HTR-8/SVneo (cell line): ENCODE results near the gene HMCN2.

Experiments
- DNase-seq: peaks from one replicate; pipeline ENCODE4 v3.0.0; 2011; ENCODE audit warnings: low spot score, mixed read lengths; ENCODE audit not compliant: insufficient read length
- FAIRE-seq: peaks from 2 replicates; lab custom pipeline; 2011; peaks lifted over from hg19 to GRCh38; lab: Jason Lieb, UNC

Gene HMCN2

DNA sequence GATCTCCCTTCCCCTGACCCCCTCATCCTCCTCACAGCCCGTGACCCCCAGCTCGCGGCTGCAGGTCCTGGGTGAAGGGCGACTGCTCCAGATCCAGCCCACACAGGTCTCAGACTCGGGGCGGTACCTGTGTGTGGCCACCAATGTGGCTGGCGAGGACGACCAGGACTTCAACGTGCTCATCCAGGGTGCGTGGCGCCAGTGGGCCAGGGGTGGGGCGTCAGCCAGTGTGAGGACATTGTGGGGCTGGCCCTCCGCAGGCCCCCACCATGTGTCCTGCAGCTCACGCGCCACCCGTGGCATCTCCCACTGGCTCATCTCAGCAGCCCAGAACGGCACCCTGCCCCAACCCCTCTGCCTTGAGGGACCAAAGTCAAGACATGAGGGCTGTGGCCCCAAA, 112.1 kb downstream of the HMCN2 start:
- FAIRE-seq (no peak), DNase-seq (no peak)

DNA sequence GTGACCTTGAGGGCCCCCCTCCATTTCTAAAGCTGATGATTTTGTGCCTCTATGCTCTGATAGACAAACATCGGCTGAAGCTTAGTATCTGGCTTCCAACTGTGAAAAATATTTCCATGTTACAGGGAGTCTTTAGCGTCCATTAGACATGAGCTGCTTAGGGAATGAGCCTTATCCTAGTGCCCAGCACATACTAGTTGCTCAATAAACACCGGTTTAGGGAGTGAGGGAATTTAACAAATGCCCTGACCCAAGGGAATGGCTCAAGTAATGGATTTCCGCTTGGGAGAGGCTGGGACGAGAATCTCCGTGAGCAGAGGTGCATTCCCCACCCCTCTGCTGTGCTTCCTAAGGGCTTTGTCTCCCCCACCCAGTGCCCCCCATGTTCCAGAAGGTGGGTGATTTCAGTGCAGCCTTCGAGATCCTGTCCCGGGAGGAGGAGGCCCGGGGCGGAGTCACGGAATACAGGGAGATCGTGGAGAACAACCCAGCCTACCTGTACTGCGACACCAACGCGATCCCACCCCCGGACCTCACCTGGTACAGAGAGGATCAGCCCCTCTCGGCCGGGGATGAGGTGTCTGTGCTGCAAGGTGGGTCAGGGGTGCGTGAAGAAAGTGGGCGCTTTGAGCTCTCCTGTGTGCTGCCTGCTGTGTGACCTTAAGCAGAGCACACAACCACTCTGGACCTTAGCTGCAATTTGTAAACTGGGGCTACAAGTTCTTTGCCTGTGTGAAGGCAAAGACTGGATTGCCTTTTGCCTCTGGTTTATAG, 113.5 kb downstream of the HMCN2 start:
- DNase-seq (no peak), FAIRE-seq (no peak)

DNA sequence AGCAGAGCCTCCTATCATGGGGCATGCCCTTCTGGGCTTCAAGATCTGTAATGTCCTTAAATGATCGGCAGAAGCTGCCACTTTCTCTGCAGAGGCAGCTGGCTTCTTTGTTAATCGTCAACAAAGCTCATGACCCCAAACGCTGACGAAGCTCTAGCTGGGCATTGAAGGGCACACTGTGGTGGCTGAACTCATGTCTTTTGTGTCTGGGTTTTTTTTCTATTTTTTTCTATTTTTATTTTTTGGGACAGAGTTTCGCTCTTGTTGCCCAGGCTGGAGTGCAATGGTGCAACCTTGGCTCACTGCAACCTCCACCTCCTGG, 114.0 kb downstream of the HMCN2 start:
- FAIRE-seq (no peak), DNase-seq (no peak)

DNA sequence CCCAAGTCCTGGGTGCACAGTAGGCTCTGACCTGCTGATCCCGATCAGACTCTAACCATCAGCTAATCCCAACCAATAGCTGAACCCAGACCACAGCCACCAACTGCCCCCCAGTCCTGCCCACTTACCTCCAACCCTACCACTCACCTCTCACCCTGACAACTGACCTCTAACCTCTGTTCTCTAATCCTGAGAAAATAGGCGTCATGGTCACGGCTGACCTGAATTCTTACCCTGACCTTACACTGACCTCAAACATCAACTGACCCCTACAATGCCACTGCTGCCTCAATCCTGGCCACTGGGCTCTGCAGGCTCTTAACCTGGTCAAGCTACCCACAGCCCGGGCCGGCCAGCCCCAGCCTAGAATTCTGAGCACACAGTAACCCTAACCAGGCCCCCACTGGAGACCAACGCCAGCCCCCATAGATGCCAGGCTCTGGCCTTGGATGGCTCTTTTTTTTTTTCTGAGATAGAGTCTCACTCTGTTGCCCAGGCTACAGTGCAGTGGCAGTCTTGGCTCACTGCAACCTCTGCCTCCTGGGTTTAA, 115.4 kb downstream of the HMCN2 start:
- FAIRE-seq = no peak
- no peak for DNase-seq

DNA sequence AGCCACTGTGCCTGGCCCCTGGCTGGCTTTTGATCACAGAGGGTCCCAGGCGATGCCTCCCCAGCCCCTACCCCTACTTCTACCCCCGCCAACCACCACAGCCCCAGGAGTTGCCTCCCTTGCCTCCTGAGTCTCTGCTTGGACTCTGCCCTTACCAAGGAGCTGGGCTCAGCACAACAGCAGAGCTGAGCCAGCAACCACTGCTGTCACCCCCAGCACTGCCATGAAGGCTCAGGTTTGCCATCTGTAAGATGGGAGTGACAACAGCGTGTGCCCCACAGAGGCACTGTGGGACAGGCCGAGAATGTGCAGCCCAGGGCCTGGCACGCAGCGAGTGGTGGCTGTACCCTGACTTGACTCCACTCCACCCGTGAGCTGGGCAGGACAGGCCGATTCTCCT, 116.1 kb downstream of the HMCN2 start:
- DNase-seq (no peak), FAIRE-seq (no peak)

DNA sequence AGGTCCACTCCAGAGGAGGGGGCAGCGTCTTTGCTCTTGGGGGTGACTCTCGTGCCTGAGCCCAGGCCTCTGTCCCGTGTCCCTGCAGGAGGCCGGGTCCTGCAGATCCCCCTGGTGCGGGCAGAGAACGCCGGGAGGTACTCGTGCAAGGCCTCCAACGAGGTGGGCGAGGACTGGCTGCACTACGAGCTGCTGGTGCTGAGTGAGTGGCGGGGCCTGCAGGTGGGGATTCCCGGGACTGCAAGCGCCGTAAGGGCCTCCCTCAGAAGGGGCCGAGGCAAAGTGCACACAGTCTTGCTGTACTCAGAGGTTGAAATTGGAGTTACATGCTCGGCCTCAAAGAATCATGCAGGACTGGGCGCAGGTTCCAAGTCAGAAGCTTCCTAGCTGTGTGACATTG, 116.5 kb downstream of the HMCN2 start:
- FAIRE-seq (no peak), DNase-seq (no peak)

DNA sequence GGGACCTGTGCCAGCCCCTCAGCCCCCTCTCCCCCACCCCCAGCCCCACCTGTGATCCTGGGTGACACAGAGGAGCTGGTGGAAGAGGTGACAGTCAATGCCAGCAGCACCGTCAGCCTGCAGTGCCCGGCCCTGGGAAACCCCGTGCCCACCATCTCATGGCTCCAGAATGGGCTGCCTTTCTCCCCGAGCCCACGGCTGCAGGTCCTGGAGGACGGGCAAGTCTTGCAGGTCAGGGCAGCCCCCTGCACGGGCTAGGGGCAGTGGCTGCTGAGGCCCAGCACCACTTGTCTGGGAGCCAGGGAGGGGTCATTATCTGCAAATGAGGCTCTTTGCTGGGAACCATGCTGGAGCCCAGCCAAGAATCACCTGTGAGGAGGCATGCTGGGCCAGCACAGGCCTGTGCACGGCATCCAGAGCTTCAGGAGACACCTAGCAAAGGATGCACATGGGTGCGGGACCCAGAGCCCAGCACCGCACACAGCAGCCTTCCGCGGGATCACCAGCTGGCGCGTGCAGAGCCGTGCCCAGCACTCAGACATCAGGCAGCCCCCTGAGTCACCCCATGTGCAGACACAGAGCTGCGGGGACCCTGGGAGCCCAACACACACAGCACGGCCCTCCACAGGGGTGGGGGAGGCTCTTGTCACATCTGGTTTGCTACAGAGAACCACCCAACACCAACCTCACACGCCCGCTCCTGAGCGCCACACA, 117.2 kb downstream of the HMCN2 start:
- FAIRE-seq (no peak), DNase-seq (no peak)

DNA sequence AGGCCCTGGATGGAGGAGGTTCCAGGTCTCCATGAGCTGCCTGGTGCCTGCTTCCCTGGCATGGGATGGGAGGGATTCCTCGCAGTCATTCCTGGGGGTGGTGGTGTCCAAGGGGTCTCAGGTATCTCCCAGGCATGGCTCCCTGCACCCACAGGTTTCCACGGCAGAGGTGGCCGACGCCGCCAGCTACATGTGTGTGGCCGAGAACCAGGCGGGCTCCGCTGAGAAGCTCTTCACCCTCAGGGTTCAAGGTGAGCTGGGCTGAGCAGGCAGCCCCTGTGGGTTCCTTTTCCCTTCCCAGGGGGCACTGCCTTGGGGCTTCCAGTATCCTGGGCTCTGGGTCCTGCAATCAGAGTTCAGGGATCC, 117.8 kb downstream of the HMCN2 start:
- FAIRE-seq (no peak), DNase-seq (no peak)

DNA sequence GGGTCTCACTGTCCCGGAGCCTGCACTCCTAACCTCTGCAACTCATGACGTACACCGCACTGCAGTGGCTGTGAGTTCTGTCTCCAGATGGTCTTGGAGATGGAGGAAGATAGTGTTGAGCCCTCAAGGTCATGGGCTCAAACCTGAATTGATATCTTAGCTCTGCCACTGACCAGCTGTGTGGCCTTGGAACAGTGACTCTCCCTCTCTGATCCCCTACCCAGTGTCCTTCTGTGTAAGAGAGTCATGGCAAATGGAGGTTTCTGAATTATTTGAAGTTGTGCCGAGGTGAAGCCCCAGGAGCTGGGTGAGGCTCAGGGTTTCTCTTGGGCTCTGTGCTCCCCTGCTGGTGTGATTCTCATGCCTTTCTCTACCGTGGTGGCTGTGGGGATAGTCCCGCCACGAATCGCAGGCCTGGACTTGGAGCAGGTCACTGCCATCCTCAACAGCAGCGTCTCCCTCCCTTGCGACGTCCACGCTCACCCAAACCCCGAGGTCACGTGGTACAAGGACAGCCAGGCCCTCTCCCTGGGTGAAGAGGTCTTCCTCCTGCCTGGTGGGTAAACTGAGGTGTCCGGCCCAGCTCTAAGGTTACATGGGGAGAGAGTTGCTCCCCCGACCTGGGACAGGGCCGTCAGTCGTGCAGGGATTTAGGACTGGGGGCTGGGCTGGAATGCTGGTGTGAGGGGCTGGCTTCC, 118.6 kb downstream of the HMCN2 start:
- FAIRE-seq = no peak
- no peak for DNase-seq

DNA sequence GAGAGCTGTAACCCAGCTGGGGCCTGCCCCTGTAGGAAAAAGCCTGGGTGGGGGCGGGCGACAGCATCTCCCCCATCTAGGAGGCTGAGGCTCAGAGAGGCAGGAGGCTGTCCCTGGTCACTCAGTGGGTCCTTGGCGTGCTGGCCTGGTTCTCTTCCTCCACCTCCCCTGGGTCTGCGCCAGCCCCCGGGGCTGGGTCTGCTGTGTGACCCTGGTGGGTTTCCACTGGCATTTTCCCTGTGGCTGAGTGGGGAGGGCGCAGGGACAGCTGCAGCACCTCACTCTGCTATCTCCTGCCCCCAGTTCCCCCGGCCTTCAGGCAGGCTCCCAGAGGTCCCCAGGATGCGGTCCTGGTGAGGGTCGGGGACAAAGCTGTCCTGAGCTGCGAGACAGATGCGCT, 119.7 kb downstream of the HMCN2 start:
- FAIRE-seq = no peak

DNA sequence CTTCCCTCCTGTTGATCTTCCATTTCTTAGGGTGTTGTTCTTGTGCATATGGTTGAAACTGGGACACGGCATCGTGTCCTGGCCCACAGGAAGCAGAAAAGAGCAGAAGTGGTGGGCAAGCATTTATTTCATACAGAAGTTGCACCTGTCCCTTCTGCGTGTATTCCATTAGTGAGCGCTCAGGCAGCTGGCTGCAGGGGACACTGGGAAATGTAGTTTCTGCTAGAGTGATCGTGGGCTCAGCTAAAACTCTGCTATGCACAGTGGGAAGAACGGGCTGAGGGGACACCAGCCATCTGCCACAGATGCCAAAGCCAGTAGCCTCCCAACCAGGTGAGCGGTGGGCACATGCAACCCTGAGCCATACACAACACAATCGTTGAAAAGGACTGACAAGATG, 121.8 kb downstream of the HMCN2 start:
- no peak for DNase-seq
- FAIRE-seq = no peak

More for the DNA sequence above, 119.7 kb downstream of the HMCN2 start:
- DNase-seq = no peak

DNA sequence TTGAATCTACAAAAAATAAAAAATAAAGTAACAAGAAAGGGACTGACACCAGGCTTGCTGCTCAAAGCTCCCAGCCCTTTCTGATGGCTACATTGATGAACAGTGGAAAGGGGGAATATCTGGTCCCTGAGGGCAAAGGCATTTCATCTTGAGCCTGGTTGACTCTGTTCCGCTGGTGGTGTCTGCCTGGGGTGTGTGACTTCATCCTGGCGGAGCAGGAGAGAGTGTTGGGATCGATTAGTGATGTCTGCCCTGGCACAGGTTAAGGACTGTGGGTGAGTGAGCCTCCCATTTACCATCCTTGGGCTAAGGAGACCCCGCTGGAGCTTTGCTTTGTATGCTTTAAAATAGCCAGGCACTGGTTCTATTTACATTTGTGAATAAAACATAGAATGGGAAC, 122.3 kb downstream of the HMCN2 start:
- DNase-seq = no peak

DNA sequence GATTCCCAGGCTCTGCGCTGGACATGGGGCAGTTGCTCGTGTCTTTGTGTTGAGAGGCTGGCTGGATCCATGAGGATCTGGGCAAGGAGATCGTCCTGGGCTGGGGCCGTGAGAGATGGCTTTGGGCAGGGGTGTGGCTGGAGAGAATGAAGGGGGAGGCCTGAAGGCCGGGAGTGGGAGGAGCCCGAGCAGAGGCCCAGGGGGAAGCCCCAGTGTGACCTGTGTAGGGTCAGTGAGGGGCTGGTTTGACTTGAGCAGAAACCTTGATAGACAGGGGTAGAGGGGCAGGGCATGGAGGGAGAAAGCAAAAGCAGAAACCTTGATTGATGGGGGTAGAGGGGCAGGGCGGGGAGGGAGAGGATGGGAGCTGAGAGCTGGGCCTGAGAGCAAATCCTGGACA, 124.8 kb downstream of the HMCN2 start:
- DNase-seq (no peak), FAIRE-seq (no peak)

More for the DNA sequence above, 122.3 kb downstream of the HMCN2 start:
- FAIRE-seq = no peak

DNA sequence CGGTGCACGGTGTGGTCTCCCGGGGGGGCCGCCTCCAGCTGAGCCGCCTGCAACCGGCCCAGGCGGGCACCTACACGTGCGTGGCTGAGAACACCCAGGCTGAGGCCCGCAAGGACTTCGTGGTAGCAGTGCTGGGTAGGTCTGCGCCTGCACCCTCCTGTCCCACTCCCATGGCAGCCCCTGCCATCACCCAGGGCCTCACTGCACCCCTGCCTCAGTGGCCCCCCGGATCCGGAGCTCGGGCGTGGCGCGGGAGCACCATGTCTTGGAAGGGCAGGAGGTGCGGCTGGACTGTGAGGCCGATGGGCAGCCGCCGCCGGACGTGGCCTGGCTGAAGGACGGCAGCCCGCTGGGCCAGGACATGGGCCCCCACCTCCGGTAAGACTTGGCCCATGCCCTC, 125.4 kb downstream of the HMCN2 start:
- FAIRE-seq = no peak

DNA sequence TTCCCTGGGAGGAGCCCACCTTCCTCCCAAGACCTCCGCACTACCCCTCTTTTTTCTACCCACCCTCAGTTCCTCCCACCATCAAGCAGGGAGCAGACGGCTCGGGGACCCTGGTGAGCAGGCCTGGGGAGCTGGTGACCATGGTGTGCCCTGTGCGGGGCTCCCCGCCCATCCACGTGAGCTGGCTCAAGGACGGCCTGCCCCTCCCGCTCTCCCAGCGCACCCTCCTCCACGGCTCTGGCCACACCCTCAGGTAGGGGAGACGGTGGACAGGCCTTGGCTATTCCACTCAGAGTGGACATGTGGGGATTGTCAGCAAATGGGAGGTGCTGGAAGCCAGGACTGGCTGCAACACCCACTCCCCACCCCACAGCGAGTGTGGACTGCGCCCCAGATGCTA, 126.3 kb downstream of the HMCN2 start:
- no peak for FAIRE-seq
- no peak for DNase-seq

More for the DNA sequence above, 125.4 kb downstream of the HMCN2 start:
- no peak for DNase-seq

DNA sequence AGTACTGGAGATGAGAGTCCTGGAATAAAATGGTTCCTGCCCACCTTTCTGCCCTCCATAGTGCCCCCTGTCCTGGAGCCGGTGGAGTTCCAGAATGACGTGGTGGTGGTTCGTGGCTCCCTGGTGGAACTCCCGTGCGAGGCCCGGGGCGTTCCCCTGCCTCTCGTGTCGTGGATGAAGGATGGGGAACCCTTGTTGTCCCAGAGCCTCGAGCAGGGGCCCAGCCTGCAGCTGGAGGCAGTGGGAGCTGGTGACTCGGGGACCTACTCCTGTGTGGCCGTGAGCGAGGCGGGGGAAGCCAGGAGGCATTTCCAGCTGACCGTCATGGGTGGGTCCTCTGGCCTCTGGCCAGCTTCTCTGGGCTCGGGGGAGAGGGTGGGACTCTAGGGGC, 128.1 kb downstream of the HMCN2 start:
- DNase-seq = no peak
- FAIRE-seq = no peak

DNA sequence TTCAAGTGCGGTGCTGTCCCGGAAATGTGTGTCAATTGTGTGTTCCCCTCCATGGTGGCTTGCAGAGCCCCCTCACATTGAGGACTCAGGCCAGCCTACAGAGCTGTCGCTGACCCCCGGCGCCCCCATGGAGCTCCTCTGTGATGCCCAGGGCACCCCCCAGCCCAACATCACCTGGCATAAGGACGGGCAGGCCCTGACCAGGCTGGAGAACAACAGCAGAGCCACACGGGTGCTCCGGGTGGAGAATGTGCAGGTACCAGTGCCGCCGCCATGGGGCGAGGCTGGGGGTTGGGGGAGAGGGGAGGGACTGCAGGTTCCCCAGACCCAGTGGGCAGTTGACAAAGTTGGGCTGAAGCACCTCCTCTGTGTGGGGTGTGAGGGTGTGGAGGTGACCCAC, 128.8 kb downstream of the HMCN2 start:
- no peak for DNase-seq
- no peak for FAIRE-seq

DNA sequence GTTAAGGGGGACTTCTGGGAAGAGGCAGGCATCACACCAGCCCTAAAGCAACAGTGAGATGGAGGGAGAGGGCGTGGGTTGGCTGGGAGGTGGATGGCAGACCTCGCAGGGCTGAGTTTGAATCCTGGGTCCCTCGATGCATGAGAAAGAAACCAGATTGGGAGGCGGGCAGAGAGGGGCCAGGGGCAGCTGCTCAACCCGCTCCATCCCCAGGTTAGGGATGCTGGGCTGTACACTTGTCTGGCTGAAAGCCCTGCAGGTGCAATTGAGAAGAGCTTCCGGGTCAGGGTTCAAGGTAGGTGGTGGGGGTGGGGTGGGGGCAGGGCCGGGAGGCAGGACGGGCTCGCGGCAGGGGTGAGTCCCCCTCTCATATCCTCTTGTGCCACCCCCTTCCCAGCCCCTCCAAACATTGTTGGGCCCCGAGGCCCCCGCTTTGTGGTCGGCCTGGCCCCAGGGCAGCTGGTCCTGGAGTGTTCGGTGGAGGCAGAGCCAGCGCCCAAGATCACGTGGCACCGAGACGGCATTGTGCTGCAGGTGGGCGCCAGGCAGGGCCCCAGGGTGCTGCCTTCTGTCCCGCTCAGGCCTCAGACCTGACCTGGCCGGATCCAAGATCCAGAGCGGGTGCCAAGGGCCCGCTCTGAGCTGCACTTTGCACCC, 129.4 kb downstream of the HMCN2 start:
- DNase-seq (no peak), FAIRE-seq (no peak)

DNA sequence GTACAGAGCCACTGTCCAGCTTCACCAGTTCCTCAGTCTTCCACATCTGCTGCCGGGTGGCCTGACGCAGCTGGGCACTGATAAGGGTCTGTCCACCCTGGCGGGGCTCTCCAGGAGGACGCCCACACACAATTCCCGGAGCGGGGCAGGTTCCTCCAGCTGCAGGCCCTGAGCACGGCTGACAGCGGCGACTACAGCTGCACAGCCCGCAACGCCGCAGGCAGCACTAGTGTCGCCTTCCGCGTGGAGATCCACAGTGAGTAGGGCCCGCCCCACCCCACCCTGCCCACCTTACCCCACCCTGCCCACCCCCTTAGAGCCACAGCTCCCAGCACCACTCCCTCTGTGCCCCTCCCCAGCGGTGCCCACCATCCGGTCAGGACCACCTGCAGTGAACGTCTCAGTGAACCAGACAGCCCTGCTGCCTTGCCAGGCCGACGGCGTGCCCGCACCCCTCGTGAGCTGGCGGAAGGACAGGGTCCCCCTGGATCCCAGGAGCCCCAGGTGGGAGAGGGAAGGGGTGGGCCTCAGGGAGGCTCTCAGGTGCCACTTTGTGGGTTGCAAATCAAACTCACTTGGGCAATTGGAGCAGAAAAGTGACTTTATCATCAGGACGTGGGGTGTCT, 130.4 kb downstream of the HMCN2 start:
- FAIRE-seq (no peak), DNase-seq (no peak)

DNA sequence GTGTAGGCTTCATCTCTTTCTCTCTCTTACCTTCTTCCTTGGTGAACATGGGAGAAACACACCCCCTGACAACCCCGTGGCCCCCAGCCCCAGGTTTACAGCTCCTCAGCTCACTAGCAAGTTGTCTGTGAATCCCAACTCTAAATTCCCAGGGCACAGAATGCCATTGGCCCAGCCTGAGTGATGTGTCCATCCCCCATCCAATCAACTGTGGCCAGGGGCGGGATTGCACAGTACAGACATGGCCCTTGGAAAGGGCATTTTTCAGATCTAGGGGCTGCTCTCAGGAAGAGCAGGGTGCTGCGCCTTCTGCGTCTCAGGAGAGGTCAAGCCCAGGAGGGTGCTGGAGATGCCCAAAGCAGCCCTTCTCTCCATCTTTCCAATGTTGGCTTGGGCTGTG, 131.0 kb downstream of the HMCN2 start:
- DNase-seq (no peak), FAIRE-seq (no peak)
